Measurements from ENCODE around the gene PHAF1. TPM values are rescaled to one million over a fixed set of nuclear protein-coding genes. Genes with fewer than 3 reads are reported as not detected.

Gene PHAF1
- total and polyA plus RNA-seq, 2 of the 13 experiments (the other 11 are each of a cell fraction or from before 2014, with no cell fraction given): 48.3 to 174 TPM

GRCh38 chr16:67177743-67178699, 68.3 kb downstream of the PHAF1 start (continued):
- TF ChIP-seq HNF1B (CRISPR knock-in tag; IDR thresholded peaks at IDR 0.05): peak; percentile 30; the same call in 1 of the 2 replicates
- TF ChIP-seq ZNF564 (CRISPR knock-in tag; IDR thresholded peaks at IDR 0.05): 0 out of 2 replicates have a peak, but pooled peaks have one; percentile 54
- TF ChIP-seq ZNF333 (CRISPR knock-in tag; IDR thresholded peaks at IDR 0.05; ENCODE audit: borderline replicate concordance): peak; percentile 77; the same call in 1 of the 2 replicates
- TF ChIP-seq ZNF616 (CRISPR knock-in tag; IDR thresholded peaks at IDR 0.05; ENCODE audit: low read depth): 0 out of 2 replicates have a peak, but pooled peaks have one; percentile 65
- no peak; the same call in 1 of the 2 replicates for TF ChIP-seq MXD3 (CRISPR knock-in tag; IDR thresholded peaks at IDR 0.05)
- TF ChIP-seq GATAD1 (CRISPR knock-in tag; IDR thresholded peaks at IDR 0.05): 0 out of 2 replicates have a peak, but pooled peaks have one; percentile 25
- no peak for TF ChIP-seq PAXIP1 (CRISPR knock-in tag; conservative IDR thresholded peaks at IDR 0.05)
- TF ChIP-seq SALL2 (CRISPR knock-in tag; IDR thresholded peaks at IDR 0.05): 0 out of 2 replicates have a peak, but pooled peaks have one; percentile 48
- TF ChIP-seq CENPX (CRISPR knock-in tag; IDR thresholded peaks at IDR 0.05): no peak
- peak; percentile 85 for TF ChIP-seq HBP1 (CRISPR knock-in tag; IDR thresholded peaks at IDR 0.05; ENCODE audit: low read depth)
- peak; percentile 88 for TF ChIP-seq AGO1 (IDR thresholded peaks at IDR 0.05; ENCODE audit: low read depth, low read length, poor library complexity, severe bottlenecking)
- TF ChIP-seq MIXL1 (CRISPR knock-in tag; IDR thresholded peaks at IDR 0.05): no peak
- 0 out of 2 replicates have a peak, but pooled peaks have one; percentile 18 for TF ChIP-seq IKZF5 (CRISPR knock-in tag; IDR thresholded peaks at IDR 0.05)
- no peak for TF ChIP-seq ZNF354B (CRISPR knock-in tag; IDR thresholded peaks at IDR 0.05)
- peak; percentile 96 for TF ChIP-seq HNRNPLL (IDR thresholded peaks at IDR 0.05; ENCODE audit: low read depth, low read length, poor library complexity, severe bottlenecking)
- peak; percentile 81; the same call in 1 of the 2 replicates for TF ChIP-seq NFKB2 (CRISPR knock-in tag; IDR thresholded peaks at IDR 0.05; ENCODE audit: borderline replicate concordance)
- TF ChIP-seq ZFP82 (CRISPR knock-in tag; IDR thresholded peaks at IDR 0.05; ENCODE audit: borderline replicate concordance): no peak
- no peak for TF ChIP-seq CHD4 (IDR thresholded peaks at IDR 0.05; ENCODE audit: borderline replicate concordance, low read length)
- TF ChIP-seq ZNF138 (CRISPR knock-in tag; IDR thresholded peaks at IDR 0.05; ENCODE audit: low read depth): 0 out of 2 replicates have a peak, but pooled peaks have one; percentile 81

Data from HepG2 (cell line).